Measurements from ENCODE around the gene MVB12B.

DNA sequence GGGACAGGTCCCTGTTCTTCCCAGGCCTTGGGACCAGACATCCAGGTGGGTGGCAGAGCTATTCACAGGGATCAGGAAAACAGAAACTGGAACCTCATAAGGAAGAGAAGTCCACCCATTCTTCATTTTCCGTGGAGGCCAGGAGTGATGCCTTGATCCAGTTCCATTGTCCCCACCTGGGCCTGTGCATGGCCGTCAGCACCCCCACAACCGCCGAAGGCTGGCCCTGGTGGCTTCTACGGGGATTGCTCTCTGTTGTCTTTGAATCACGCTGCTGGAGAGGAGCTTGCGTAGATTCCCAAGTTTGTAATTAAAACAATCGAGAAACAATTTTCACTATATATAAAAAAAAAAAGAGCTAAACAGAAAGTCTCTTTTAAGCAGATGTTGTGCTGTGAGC is 134.4 kb downstream of the MVB12B start:
- TF ChIP-seq, protein P1, sequence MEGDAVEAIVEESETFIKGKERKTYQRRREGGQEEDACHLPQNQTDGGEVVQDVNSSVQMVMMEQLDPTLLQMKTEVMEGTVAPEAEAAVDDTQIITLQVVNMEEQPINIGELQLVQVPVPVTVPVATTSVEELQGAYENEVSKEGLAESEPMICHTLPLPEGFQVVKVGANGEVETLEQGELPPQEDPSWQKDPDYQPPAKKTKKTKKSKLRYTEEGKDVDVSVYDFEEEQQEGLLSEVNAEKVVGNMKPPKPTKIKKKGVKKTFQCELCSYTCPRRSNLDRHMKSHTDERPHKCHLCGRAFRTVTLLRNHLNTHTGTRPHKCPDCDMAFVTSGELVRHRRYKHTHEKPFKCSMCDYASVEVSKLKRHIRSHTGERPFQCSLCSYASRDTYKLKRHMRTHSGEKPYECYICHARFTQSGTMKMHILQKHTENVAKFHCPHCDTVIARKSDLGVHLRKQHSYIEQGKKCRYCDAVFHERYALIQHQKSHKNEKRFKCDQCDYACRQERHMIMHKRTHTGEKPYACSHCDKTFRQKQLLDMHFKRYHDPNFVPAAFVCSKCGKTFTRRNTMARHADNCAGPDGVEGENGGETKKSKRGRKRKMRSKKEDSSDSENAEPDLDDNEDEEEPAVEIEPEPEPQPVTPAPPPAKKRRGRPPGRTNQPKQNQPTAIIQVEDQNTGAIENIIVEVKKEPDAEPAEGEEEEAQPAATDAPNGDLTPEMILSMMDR (IDR thresholded peaks at IDR 0.05 in 4 of 5, conservative IDR thresholded peaks at IDR 0.05 in 1 of 5) = no peak
- TF ChIP-seq POLR2A (IDR thresholded peaks at IDR 0.05) = no peak
